Measurements from ENCODE around the gene GHRHR. TPM values are rescaled to one million over a fixed set of nuclear protein-coding genes. Genes with fewer than 3 reads are reported as not detected.

The GHRHR gene
- total RNA-seq (2014; rRNA removed; shearing (Covaris generic)) = not detected in 2 replicates

GRCh38 chr7:30963842-30964241 lies at the start of gene GHRHR:
Gene GHRHR (plus strand): TSS chr7:30963953. CDS start chr7:30964069, 116 bp downstream.
- DNase-seq (ENCODE audit: low spot score) = no peak

- peak; percentile 60 for DNase-seq (ENCODE audit: low spot score)
These were observed 49.2 kb upstream of the GHRHR start for GRCh38 chr7:30914596-30914995.

GRCh38 chr7:30915005-30915601 lies 48.6 kb upstream of the GHRHR start:
- DNase-seq (ENCODE audit: low spot score) = no peak

- no peak for DNase-seq (ENCODE audit: low spot score)
These were observed 48.0 kb upstream of the GHRHR start for GRCh38 chr7:30915751-30916150.

GRCh38 chr7:30916255-30916654 lies 47.5 kb upstream of the GHRHR start:
- DNase-seq (ENCODE audit: low spot score) = no peak

GRCh38 chr7:30916767-30917166 lies 47.0 kb upstream of the GHRHR start:
- no peak for DNase-seq (ENCODE audit: low spot score)

GRCh38 chr7:30917216-30917893 lies 46.4 kb upstream of the GHRHR start:
- no peak for DNase-seq (ENCODE audit: low spot score)

- DNase-seq (ENCODE audit: low spot score) = no peak
These were observed 45.1 kb upstream of the GHRHR start for GRCh38 chr7:30918676-30919075.

- no peak for DNase-seq (ENCODE audit: low spot score)
These were observed 43.7 kb upstream of the GHRHR start for GRCh38 chr7:30920021-30920583.

- no peak for DNase-seq (ENCODE audit: low spot score)
These were observed 42.9 kb upstream of the GHRHR start for GRCh38 chr7:30920584-30921539.

GRCh38 chr7:30921540-30922401 lies 42.0 kb upstream of the GHRHR start:
- no peak for DNase-seq (ENCODE audit: low spot score)

GRCh38 chr7:30922596-30922995 lies 41.2 kb upstream of the GHRHR start:
- no peak for DNase-seq (ENCODE audit: low spot score)

GRCh38 chr7:30923009-30923773 lies 40.6 kb upstream of the GHRHR start:
- no peak for DNase-seq (ENCODE audit: low spot score)

- DNase-seq (ENCODE audit: low spot score) = no peak
These were observed 39.9 kb upstream of the GHRHR start for GRCh38 chr7:30923774-30924413.

- no peak for DNase-seq (ENCODE audit: low spot score)
These were observed 39.1 kb upstream of the GHRHR start for GRCh38 chr7:30924624-30925023.

- no peak for DNase-seq (ENCODE audit: low spot score)
These were observed 38.6 kb upstream of the GHRHR start for GRCh38 chr7:30925117-30925516.

- DNase-seq (ENCODE audit: low spot score) = no peak
These were observed 37.8 kb upstream of the GHRHR start for GRCh38 chr7:30925913-30926312.

GRCh38 chr7:30926313-30926712 lies 37.4 kb upstream of the GHRHR start:
- DNase-seq (ENCODE audit: low spot score) = no peak

GRCh38 chr7:30927040-30927439 lies 36.7 kb upstream of the GHRHR start:
- DNase-seq (ENCODE audit: low spot score) = no peak

GRCh38 chr7:30927559-30927958 lies 36.2 kb upstream of the GHRHR start:
- DNase-seq (ENCODE audit: low spot score) = no peak
